HG02763 (cell line): Measurements from ENCODE around the gene KIAA1549.
"Not testable (repeated sequence)": the region's sequence is repeated elsewhere in the genome, so short reads cannot be mapped to it uniquely, and the experiment has no call there.

Source experiments
- ATAC-seq: cut with Tn5 transposase; IDR thresholded peaks from one replicate; pipeline ENCODE4 v1.9.1; 2021; ENCODE audit warnings: mild to moderate bottlenecking, moderate library complexity; ENCODE audit not compliant: unreplicated experiment

KIAA1549 gene

GRCh38 chr7:138821912-138822311, 159.3 kb downstream of the KIAA1549 start:
- no peak for ATAC-seq

DNA sequence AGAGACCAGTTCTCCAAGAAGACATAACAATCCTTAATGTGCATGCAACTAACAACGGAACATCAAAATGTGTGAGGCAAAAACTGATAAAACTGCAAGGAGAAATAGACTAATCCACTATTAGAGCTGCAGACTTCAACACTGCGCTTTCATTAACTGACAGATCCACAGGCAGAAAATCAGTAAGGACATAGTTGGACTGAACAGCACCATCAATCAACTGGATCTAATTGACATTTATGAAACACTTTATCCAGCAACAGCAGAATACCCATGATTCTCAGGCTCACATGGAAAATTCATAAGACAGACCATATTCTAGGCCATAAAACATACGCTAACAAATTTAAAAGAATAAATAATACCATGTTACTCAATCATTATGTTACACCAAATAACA, 161.6 kb downstream of the KIAA1549 start:
- no peak for ATAC-seq

GRCh38 chr7:138816650-138817049, 164.5 kb downstream of the KIAA1549 start:
- ATAC-seq: no peak

DNA sequence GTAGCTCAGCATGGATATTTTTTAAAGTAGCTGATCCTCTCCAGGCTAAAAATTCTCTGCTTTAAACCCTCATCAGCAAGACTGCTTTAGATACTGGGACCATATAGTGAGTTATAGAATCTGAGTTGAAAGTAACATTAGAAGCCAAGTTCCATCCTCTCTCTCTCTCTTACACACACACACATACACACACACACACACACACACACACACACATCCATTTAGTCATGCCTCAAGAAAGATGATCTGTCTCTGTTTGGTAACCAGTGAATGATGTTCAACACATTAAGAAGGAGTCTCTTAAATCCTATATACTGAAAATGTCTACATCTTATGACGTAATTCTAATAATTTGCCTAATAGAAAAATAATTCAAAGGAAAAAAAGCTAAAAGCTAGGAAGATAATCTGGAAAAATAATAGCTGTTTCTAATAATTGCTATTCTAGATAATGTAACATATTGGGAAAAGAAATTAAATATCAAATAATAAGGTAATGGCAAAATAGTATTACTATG, 166.3 kb downstream of the KIAA1549 start:
- no peak for ATAC-seq

- no peak for ATAC-seq
These were observed 167.2 kb downstream of the KIAA1549 start for GRCh38 chr7:138813945-138814344.

- not testable (repeated sequence) for ATAC-seq
These were observed 169.9 kb downstream of the KIAA1549 start for GRCh38 chr7:138811327-138811726.

DNA sequence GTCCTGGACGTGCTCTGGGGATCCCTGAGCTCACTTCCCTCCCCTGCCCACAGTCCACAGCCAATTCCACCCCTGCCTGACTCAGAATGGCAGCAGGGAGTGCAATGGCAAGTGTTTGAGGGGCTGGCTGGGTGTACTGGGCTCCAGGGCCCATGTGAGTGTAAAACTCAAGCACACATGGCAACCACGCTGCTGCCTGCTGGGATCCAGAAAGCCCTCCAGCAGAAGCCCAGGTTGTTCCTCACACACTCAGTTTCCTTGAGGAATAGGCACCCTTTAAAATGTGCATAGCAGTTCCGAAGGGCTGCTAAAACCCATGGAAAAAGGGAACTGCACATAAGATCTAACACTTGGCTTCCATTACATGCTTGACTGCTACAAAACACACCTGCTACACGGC, 171.8 kb downstream of the KIAA1549 start:
- no peak for ATAC-seq

DNA sequence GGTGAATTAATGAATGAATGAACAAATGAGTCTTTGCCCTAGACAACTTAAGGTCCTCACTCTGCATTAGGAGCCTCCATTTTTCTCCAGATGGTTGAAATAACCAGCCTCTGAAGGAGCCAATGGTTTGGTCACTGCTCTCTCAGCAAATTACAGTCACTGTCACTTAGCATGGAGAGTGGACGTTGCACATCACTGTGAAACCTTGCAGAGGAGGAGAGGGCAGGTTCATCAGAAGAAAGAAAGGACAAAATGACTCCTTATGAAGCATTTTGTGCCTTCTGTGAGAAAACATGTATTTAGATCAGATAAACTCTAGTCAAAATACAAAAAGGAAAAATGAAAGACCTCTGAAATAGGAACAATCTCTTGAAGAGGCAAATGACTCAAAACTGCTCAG, 176.6 kb downstream of the KIAA1549 start:
- no peak for ATAC-seq

- ATAC-seq: no peak
These were observed 178.5 kb downstream of the KIAA1549 start for GRCh38 chr7:138802706-138803105.

DNA sequence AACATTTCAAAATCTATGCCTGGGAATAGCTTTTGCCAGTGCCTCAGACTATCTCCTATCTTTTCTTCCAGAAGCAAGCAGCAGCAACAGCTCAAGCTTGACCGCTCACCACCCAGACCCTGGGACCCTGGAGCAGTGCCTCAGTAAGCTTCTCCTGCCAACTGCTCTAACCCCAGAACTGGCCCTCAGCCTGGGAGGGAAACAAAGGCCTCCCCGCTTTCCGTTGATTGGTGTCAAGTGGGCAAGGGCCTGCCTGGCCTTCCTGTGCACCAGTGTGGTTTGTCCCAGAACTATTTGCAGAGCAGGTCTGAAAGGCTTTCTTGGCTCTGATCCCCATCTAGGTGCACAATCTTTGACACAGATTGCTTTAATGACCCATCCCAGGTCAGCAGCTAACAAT, 179.9 kb downstream of the KIAA1549 start:
- no peak for ATAC-seq

DNA sequence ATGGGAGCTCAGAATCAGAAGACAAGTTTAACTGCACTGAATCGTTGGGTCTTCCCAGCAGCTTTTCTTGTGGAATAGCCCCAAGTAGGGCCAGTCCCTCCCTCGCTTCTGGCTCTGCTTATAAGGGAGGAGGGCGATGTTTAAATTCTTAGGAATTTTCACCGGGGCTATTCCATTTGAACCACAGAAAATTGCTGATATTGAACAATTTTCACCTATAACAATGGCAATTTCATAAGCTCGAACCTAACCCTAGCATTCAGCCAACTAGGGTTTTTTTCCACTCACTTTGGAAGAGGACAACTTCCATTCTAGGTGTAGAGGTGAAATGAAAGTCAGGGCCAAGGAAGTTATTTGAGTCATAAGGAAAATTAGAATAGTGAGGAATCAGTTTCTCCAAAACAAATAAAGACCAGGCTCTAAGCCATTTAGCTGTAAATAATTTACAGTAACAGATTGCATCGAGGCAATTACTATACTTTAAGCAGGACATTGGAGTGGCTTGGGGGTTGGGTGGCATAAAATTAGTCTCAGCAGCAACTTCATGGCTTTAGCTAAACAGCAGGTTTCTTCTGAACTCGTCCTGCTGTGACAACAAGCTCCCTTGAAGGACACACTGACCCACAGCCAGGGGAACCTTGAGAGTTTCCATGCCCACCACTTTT, 181.7 kb downstream of the KIAA1549 start:
- no peak for ATAC-seq

- ATAC-seq: no peak
These were observed 182.4 kb downstream of the KIAA1549 start for GRCh38 chr7:138798836-138799235.

DNA sequence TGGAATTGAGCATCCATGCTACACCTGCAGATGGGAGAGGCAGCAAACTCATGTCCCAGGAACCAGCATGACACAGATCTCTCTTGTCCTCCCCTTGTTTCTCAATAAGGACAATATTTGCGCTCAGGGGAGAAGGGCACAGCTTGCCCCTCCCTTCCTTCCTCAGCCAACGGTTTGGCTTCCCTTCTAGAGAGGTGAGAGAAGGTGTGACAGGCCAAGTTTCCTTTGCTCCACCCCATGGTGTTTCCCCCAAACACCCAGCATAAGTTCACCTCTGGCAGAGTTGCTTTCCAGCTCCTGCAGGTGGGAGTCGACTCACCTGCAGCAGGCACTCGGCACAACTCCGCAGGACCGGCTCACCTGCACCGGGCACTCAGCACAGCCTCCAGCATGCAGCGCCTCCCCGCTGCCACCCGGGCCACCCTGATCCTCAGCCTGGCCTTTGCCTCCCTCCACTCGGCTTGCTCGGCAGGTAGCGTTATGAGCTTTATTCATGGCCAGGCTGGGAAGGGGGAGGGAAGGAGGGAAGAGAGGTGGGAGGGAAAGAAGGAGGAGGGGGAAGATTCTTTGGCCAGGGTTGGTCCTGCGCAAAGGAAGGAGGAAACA, 183.4 kb downstream of the KIAA1549 start, which contains the start of the genes ATP6V0A4 and TMEM213:
ATP6V0A4 (minus strand) TSS at position 482 of the 606 bp plus-strand sequence. CDS start 26,949 bp downstream, outside the sequence.
TMEM213 (plus strand) TSS at position 280 of the 606 bp plus-strand sequence; CDS start at position 391, 111 bp downstream.
- ATAC-seq: no peak

DNA sequence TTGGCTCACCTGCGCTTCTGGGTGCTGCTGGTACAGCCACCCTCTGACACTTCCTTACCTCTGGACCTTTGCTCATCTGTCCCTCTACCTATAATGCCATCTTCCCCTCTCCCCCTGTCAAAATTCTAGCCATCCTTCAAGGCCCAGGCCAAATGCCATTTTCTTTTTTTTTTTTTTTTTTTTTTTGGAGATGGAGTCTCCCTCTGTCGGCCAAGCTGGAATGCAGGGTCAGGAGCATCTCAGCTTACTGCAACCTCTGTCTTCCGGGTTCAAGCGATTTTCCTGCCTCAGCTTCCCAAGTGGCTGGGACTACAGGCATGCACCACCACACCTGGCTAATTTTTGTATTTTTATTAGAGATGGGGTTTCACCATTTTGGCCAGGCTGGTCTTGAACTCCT, 184.1 kb downstream of the KIAA1549 start:
- not testable (repeated sequence) for ATAC-seq

- ATAC-seq: no peak
These were observed 185.1 kb downstream of the KIAA1549 start for GRCh38 chr7:138796038-138796615.

GRCh38 chr7:138785587-138786437, 195.4 kb downstream of the KIAA1549 start:
- ATAC-seq: no peak

DNA sequence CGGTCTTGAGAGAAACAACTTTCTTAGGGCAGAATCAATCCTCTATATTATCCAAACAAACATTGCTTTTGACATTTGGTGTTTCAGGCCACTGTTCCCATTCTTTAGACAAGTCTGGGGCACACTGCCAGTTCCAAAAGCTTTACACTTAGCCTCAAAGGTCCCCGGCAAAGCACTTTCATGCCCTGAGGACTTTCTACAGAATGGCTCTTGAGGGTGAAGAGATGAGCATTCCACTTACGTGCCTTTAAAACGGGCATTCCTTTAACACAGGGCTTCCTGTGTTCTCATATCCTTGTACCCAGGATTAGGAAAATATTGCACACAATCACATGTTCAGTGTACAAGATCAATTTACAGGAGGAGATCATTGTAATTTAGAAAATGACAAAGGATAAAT, 196.5 kb downstream of the KIAA1549 start:
- no peak for ATAC-seq
